Hepatocyte (in vitro differentiated cells): ENCODE results near the gene PHIP.

ENCODE experiments used
- EZH2 ChIP-seq: fragments of 200-600 bp; sonication (generic); IDR thresholded peaks from 2 replicates; pipeline ENCODE4 v1.6.1; 2016; ENCODE audit warnings: antibody characterized with exemption, mild to moderate bottlenecking, borderline replicate concordance
- EZH2phosphoT487 ChIP-seq: fragments of 200-600 bp; sonication (generic); IDR thresholded peaks from one replicate; pipeline ENCODE4 v1.6.1; 2018; ENCODE audit warnings: antibody characterized with exemption, mild to moderate bottlenecking, low read depth, moderate library complexity; ENCODE audit not compliant: unreplicated experiment, severe bottlenecking
- TF ChIP-seq, protein P1 (sequence below): fragments of 200-600 bp; sonication (generic); IDR thresholded peaks from 2 replicates; pipeline ENCODE4 v1.5.1; 2016; ENCODE audit warnings: antibody characterized with exemption, mild to moderate bottlenecking; ENCODE audit not compliant: poor library complexity

DNA sequence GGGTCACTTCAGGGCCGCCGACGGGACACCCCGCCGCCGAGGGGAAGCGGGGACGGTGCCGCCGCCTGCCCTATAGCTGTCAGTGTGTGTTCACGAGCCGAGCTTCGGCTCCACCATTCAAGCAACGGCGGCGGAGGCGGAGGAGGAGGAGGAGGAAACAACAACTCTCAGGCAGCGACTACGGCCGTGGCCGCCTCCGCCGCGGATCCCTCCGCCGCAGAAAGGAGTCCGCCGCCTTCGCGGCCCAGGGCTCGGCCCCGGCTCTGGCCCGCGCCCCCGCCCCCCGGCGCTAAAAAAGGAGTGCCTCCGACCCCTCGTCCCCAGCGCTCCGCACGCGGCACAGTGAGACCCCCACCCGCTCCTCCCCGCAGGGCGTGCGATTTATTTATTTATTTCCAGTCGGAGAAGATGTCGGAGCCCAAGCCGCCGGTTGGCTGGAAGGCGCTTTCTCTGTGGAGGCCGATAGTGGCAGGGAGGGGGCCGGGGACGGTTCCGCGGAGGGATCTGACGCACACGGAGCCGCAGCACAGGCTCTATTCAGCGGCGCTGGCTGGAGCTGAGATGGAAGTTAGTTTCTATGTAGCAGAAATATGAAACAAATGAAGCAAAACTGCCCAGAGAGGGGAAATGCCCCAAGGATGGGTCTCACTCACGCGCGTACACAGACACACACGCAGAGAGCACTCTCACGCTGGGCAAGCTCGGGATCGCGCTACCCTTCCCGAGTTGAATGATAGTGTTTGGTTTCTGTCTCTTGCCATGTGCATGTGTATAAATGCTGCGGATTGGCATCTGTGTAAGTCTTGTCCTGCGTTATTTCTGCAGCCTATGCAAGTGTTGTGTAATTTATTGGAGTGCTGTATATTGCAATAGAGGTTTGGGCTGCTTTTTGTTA is at the start of gene PHIP:
- TF ChIP-seq, protein P1, sequence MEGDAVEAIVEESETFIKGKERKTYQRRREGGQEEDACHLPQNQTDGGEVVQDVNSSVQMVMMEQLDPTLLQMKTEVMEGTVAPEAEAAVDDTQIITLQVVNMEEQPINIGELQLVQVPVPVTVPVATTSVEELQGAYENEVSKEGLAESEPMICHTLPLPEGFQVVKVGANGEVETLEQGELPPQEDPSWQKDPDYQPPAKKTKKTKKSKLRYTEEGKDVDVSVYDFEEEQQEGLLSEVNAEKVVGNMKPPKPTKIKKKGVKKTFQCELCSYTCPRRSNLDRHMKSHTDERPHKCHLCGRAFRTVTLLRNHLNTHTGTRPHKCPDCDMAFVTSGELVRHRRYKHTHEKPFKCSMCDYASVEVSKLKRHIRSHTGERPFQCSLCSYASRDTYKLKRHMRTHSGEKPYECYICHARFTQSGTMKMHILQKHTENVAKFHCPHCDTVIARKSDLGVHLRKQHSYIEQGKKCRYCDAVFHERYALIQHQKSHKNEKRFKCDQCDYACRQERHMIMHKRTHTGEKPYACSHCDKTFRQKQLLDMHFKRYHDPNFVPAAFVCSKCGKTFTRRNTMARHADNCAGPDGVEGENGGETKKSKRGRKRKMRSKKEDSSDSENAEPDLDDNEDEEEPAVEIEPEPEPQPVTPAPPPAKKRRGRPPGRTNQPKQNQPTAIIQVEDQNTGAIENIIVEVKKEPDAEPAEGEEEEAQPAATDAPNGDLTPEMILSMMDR: no peak
- TF ChIP-seq EZH2phosphoT487 (no peak), EZH2 (no peak)
